Right atrium auricular region (tissue), 2 donors: ENCODE measurements around the gene UNK. TPM values are rescaled to one million over a fixed set of nuclear protein-coding genes. Genes with fewer than 3 reads are reported as not detected.

Experiments
- DNase-seq: peaks from one replicate; pipeline ENCODE4 v3.0.0-alpha.2; 2019; ENCODE audit warnings: low spot score
- H3K27ac ChIP-seq, 2 donors: fragments of 200-600 bp; sonication (generic); 1 replicate in 1 of 2; 2 replicates in 1 of 2; pipeline ENCODE4 v1.5.1; 2016 to 2019
- H3K27me3 ChIP-seq, 2 donors: fragments of 200-600 bp; sonication (generic); one replicate each; pipeline versions ENCODE4 v1.5.1 to v1.6.0; 2017 to 2019
- H3K36me3 ChIP-seq: fragments of 200-600 bp; sonication (generic); one replicate; pipeline ENCODE4 v1.5.1; 2016
- H3K4me1 ChIP-seq, 2 donors: fragments of 200-600 bp; sonication (generic); one replicate each; pipeline versions ENCODE4 v1.5.1 to v1.6.0; 2017 to 2019
- H3K4me3 ChIP-seq, 2 donors: fragments of 200-600 bp; sonication (generic); 1 replicate in 1 of 2; 2 replicates in 1 of 2; pipeline ENCODE4 v1.5.1; 2017 to 2019; ENCODE audit warnings: mild to moderate bottlenecking in 1 of 2, moderate library complexity in 1 of 2
- H3K9me3 ChIP-seq, 2 donors: fragments of 200-600 bp; sonication (generic); one replicate each; pipeline ENCODE4 v1.5.1; 2019
- total RNA-seq, 2 donors: library from RNA; depleted of rRNA; stranded (reverse); fragments of >200 nt; gene quantifications; one replicate each; pipeline ENCODE4 v1.1.0, GENCODE V29; 2016
- TF ChIP-seq, protein P1 (sequence below), 2 donors: fragments of 200-600 bp; sonication (generic); IDR thresholded peaks; one replicate each; pipeline ENCODE4 v1.5.1; 2019; ENCODE audit warnings: antibody characterized with exemption in 2 of 2

UNK gene
- total RNA-seq, 2 donors from 2014 or later = 18.8 to 25.3 TPM

DNA sequence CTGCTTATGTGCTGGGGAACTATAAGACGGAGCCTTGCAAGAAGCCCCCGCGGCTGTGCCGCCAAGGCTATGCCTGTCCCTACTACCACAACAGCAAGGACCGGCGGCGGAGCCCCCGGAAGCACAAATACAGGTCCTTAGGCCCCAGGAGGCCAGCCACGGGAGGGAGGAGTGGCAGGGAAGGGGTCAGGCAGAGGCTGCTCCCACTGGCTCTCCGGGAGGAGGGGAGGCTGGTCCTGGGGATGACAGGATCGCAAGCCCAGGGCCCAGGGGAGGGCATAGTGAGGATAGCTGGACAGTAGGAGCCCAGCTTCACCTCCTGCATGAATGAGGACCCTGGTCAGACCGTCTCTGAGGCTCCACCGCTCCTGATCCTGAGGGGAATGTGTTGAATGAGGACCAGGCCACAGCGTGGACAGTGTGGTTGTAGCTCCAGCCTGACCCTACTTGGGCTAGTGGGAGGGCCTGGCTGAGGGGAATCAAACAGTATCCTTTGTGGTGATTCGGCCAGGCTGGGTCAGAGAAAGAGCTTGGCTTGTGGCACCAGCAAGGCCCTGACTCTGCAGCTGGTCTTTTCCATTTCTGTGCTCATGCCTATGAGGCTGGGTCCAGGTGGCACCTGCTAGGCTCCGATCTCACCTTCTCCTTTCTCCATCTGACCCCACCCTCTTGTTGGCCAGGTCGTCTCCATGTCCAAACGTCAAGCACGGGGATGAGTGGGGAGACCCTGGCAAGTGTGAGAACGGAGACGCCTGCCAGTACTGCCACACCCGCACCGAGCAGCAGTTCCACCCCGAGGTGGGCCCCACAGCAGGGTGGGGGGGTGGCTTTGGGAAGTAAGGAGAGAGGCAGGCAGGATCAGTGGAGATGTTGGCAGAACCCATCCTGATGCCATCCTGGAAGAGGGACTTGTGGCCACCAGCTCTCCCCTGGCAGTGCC is 28.7 kb downstream of the UNK start:
- Histone ChIP-seq H3K27ac (no peak overlapping the region), H3K4me3 (no peak overlapping the region), H3K36me3 (peaks cover 83% of the 10 kb centered on the region), H3K9me3 (no peaks in the 10 kb centered on the region), H3K4me1 (peaks cover 0 to 22% of the 10 kb centered on the region in 2 donors), H3K27me3 (no peaks in the 10 kb centered on the region)
- TF ChIP-seq, protein P1, sequence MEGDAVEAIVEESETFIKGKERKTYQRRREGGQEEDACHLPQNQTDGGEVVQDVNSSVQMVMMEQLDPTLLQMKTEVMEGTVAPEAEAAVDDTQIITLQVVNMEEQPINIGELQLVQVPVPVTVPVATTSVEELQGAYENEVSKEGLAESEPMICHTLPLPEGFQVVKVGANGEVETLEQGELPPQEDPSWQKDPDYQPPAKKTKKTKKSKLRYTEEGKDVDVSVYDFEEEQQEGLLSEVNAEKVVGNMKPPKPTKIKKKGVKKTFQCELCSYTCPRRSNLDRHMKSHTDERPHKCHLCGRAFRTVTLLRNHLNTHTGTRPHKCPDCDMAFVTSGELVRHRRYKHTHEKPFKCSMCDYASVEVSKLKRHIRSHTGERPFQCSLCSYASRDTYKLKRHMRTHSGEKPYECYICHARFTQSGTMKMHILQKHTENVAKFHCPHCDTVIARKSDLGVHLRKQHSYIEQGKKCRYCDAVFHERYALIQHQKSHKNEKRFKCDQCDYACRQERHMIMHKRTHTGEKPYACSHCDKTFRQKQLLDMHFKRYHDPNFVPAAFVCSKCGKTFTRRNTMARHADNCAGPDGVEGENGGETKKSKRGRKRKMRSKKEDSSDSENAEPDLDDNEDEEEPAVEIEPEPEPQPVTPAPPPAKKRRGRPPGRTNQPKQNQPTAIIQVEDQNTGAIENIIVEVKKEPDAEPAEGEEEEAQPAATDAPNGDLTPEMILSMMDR (IDR thresholded peaks at IDR 0.05) = no peak
- no peak for DNase-seq

GRCh38 chr17:75814021-75814395 is 29.4 kb downstream of the UNK start:
- Histone ChIP-seq H3K27ac (no peak overlapping the region), H3K4me3 (no peak overlapping the region), H3K36me3 (peaks cover 89% of the 10 kb centered on the region), H3K9me3 (no peaks in the 10 kb centered on the region), H3K27me3 (no peaks in the 10 kb centered on the region), H3K4me1 (peaks cover 0 to 16% of the 10 kb centered on the region in 2 donors)
- TF ChIP-seq, protein P1 (IDR thresholded peaks at IDR 0.05) = no peak
- no peak for DNase-seq

GRCh38 chr17:75814900-75815373 is 30.3 kb downstream of the UNK start:
- peaks cover 0 to 7% of the 10 kb centered on the region in 2 donors for H3K4me1 ChIP-seq
- H3K27ac ChIP-seq = no peak overlapping the region
- TF ChIP-seq, protein P1 (IDR thresholded peaks at IDR 0.05) = no peak
- H3K36me3 ChIP-seq = peaks cover 95% of the 10 kb centered on the region
- no peak overlapping the region for H3K4me3 ChIP-seq
- no peaks in the 10 kb centered on the region for H3K9me3 ChIP-seq
- no peak for DNase-seq
- H3K27me3 ChIP-seq = no peaks in the 10 kb centered on the region

DNA sequence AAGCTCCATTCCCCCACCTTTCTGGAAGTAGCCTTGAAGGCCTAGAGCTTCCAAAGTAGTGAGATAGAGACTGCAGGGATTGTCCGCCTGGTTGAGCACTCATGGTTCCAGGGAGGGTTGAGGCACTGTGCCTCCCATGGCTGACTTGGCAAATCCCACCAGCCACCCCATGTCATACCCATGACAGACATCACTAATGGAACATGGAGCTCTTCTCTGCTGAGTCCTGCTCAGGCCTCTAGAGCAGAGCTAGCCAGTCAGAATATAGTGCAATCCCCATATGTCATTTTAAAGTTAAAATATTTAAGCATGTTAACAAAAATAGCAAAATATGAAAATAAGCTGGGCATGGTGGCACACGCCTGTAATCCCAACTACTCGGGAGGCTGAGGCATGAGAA is 30.8 kb downstream of the UNK start:
- Histone ChIP-seq H3K27ac (no peak overlapping the region), H3K27me3 (no peaks in the 10 kb centered on the region), H3K4me1 (peaks cover 0 to 2% of the 10 kb centered on the region in 2 donors), H3K9me3 (no peaks in the 10 kb centered on the region), H3K36me3 (peaks cover 97% of the 10 kb centered on the region), H3K4me3 (no peak overlapping the region)
- TF ChIP-seq, protein P1 (IDR thresholded peaks at IDR 0.05) = no peak
- no peak for DNase-seq

DNA sequence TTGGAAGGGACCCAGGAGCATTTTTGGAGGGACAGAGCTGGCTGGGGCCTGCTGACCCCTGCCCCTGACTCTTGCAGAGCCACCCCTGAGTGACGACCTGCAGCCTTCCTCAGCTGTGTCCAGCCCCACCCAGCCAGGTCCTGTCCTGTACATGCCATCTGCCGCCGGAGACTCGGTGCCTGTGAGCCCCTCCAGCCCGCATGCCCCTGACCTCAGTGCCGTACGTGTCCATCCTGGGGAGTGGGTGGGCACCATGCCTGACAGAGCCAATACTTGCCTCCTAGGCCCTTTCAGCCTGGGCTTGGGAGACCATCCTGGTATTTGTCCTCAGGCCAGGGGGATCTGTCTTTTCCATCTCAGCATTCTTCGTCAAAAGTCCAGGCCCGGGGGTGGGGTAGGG is 32.1 kb downstream of the UNK start:
- H3K27me3 ChIP-seq = no peaks in the 10 kb centered on the region
- no peak overlapping the region for H3K27ac ChIP-seq
- H3K4me1 ChIP-seq = peaks cover 0 to under 1% of the 10 kb centered on the region in 2 donors
- no peaks in the 10 kb centered on the region for H3K9me3 ChIP-seq
- TF ChIP-seq, protein P1 (IDR thresholded peaks at IDR 0.05) = no peak
- no peak overlapping the region for H3K4me3 ChIP-seq
- no peak for DNase-seq
- H3K36me3 ChIP-seq = peaks cover 99% of the 10 kb centered on the region
